K562 (cell line): Measurements from ENCODE around the gene PLEKHG5. TPM values are rescaled to one million over a fixed set of nuclear protein-coding genes. Genes with fewer than 3 reads are reported as not detected.

ENCODE experiments used
- CBFB ChIP-seq: sonication (generic); formaldehyde crosslinking; IDR thresholded peaks from 2 replicates; pipeline ENCODE4 v1.4.0; 2020; ENCODE audit warnings: mild to moderate bottlenecking, missing genetic modification reagents
- CREB1 ChIP-seq, 2 experiments: sonication (generic) in 1 of 2; formaldehyde crosslinking in 1 of 2; IDR thresholded peaks; 2 replicates each; pipeline versions ENCODE4 v1.6.1 to v1.8.0; 2012 to 2022; ENCODE audit warnings: inconsistent platforms in 1 of 2, mild to moderate bottlenecking in 1 of 2, missing genetic modification reagents in 1 of 2, moderate library complexity in 1 of 2
- CTBP1 ChIP-seq: fragments of 450-650 bp; IDR thresholded peaks from 2 replicates; pipeline ENCODE4 v1.6.1; 2016; ENCODE audit warnings: borderline replicate concordance
- CTCFL ChIP-seq: IDR thresholded peaks from 2 replicates; pipeline ENCODE4 v1.6.1; 2011; ENCODE audit warnings: borderline replicate concordance, low read depth, mild to moderate bottlenecking, moderate library complexity, low read length; ENCODE audit not compliant: insufficient read depth, poor library complexity, severe bottlenecking
- CXXC5 ChIP-seq: fragments of 250-450 bp; sonication (Bioruptor Pico); IDR thresholded peaks from 2 replicates; pipeline ENCODE4 v1.8.0; 2022; ENCODE audit warnings: inconsistent platforms, mild to moderate bottlenecking, moderate library complexity
- FOXP1 ChIP-seq: sonication (generic); formaldehyde crosslinking; IDR thresholded peaks from 2 replicates; pipeline ENCODE4 v1.8.0; 2022; ENCODE audit warnings: mild to moderate bottlenecking, missing genetic modification reagents
- HIVEP1 ChIP-seq: fragments of 250-450 bp; sonication (Bioruptor Pico); IDR thresholded peaks from 2 replicates; pipeline ENCODE4 v1.4.0; 2020; ENCODE audit warnings: mild to moderate bottlenecking
- MTA3 ChIP-seq: fragments of 450-650 bp; formaldehyde crosslinking; IDR thresholded peaks from 2 replicates; pipeline ENCODE4 v1.6.1; 2017; ENCODE audit warnings: mild to moderate bottlenecking, borderline replicate concordance
- MYC ChIP-seq, 2 experiments: fragments of 250-450 bp in 1 of 2; sonication (Bioruptor Pico) in 1 of 2; IDR thresholded peaks; 2 replicates each; pipeline versions ENCODE4 v1.5.1 to v1.6.1; 2012 to 2021; ENCODE audit warnings: low read depth in 2 of 2, borderline replicate concordance in 1 of 2, improper control_type of control experiment in 1 of 2, low read length in 1 of 2, mild to moderate bottlenecking in 1 of 2, moderate library complexity in 1 of 2
- MYNN ChIP-seq, 2 experiments: sonication (generic); formaldehyde crosslinking in 1 of 2; IDR thresholded peaks; 2 replicates each; pipeline versions ENCODE4 v1.5.0 to v1.6.1; 2016 to 2020; ENCODE audit warnings: antibody characterized with exemption in 1 of 2, missing genetic modification reagents in 1 of 2
- PKNOX1 ChIP-seq: fragments of 450-650 bp; IDR thresholded peaks from 2 replicates; pipeline ENCODE4 v1.6.1; 2016
- RB1 ChIP-seq: fragments of 450-650 bp; IDR thresholded peaks from 2 replicates; pipeline ENCODE4 v1.6.1; 2017; ENCODE audit warnings: low read depth, mild to moderate bottlenecking
- RCOR1 ChIP-seq, 2 experiments: IDR thresholded peaks; 2 replicates each; pipeline ENCODE4 v1.6.1; 2012; ENCODE audit warnings: low read depth in 2 of 2, low read length in 2 of 2, borderline replicate concordance in 1 of 2, improper control_type of control experiment in 1 of 2
- SAFB ChIP-seq: fragments of 200-400 bp; formaldehyde crosslinking; IDR thresholded peaks from 2 replicates; pipeline ENCODE4 v1.6.1; 2017; ENCODE audit warnings: low read depth, low read length, borderline replicate concordance
- TFAP4 ChIP-seq: sonication (generic); formaldehyde crosslinking; IDR thresholded peaks from 2 replicates; pipeline ENCODE4 v1.8.0; 2022; ENCODE audit warnings: missing genetic modification reagents, mild to moderate bottlenecking, moderate library complexity, borderline replicate concordance
- ZBTB17 ChIP-seq: fragments of 450-650 bp; formaldehyde crosslinking; IDR thresholded peaks from 2 replicates; pipeline ENCODE4 v1.4.0; 2020; ENCODE audit warnings: mild to moderate bottlenecking
- ZFP36 ChIP-seq: fragments of 150-350 bp; IDR thresholded peaks from 2 replicates; pipeline ENCODE4 v1.6.1; 2018; ENCODE audit warnings: low read length, low read depth; ENCODE audit not compliant: partially characterized antibody
- ZKSCAN1 ChIP-seq: fragments of 150-350 bp; IDR thresholded peaks from 2 replicates; pipeline ENCODE4 v1.6.1; 2016; ENCODE audit warnings: low read depth, low read length
- ZNF431 ChIP-seq: sonication (generic); formaldehyde crosslinking; IDR thresholded peaks from 2 replicates; pipeline ENCODE4 v1.8.0; 2022; ENCODE audit warnings: mild to moderate bottlenecking, missing genetic modification reagents
- ZNF583 ChIP-seq: fragments of 250-450 bp; sonication (Bioruptor Pico); IDR thresholded peaks from 2 replicates; pipeline ENCODE4 v1.4.0; 2020
- polyA plus RNA-seq, 8 experiments: library from polyadenylated mRNA; depleted of rRNA in 4 of 8; stranded (reverse) in 5 of 8; unstranded in 3 of 8; fragments of >200 nt; fragmentation: Nextera tagmentation in 2 of 8; fragmentation: Illumina TruSeq in 1 of 8; extraction: Ambion mirVana in 2 of 8; extraction: Trizol in 1 of 8; gene quantifications; 2 replicates each; pipeline versions ENCODE4 v1.2.1 to v1.2.3, GENCODE V29; 2011 to 2014; ENCODE audit warnings: inconsistent platforms in 1 of 8, missing spikeins in 1 of 8
- total RNA-seq, 7 experiments: library from RNA; depleted of rRNA in 6 of 7; stranded (reverse); fragments of >200 nt in 6 of 7; fragmentation: Illumina TruSeq in 2 of 7; extraction: Trizol in 2 of 7; gene quantifications; 2 replicates each; pipeline versions ENCODE4 v1.2.1 to v1.2.3, GENCODE V29; 2011 to 2021; ENCODE audit warnings: low replicate concordance in 1 of 7

Gene PLEKHG5
- total and polyA plus RNA-seq, 9 of the 15 experiments (the other 6 are each of a cell fraction or from before 2014, with no cell fraction given): 0.04 to 0.29 (median 0.09) TPM; not detected in 3

GRCh38 chr1:6486433-6487011 lies 4.9 kb downstream of the PLEKHG5 start (continued):
- TF ChIP-seq TFAP4 (CRISPR knock-in tag) (peak; percentile 73; the same call in 1 of the 2 replicates), RB1 (peak; percentile 69; the same call in 1 of the 2 replicates), ZNF583 (CRISPR knock-in tag) (no peak), ZNF431 (CRISPR knock-in tag) (peak; percentile 70), MYC (IDR thresholded peaks at IDR 0.05; ENCODE audit: low read depth, low read length) (peak; percentile 45), MYC (CRISPR knock-in tag; IDR thresholded peaks at IDR 0.05; ENCODE audit: borderline replicate concordance, low read depth) (no peak), SAFB (peak; percentile 32; the same call in 1 of the 2 replicates), HIVEP1 (0 out of 2 replicates have a peak, but pooled peaks have one; percentile 18), CREB1 (IDR thresholded peaks at IDR 0.05) (0 out of 2 replicates have a peak, but pooled peaks have one; percentile 30), CREB1 (CRISPR knock-in tag; IDR thresholded peaks at IDR 0.05) (no peak), CTCFL (peak; percentile 90), CXXC5 (CRISPR knock-in tag) (peak; percentile 60), RCOR1 (IDR thresholded peaks at IDR 0.05; ENCODE audit: borderline replicate concordance in 1 of 2, low read depth in 2 of 2, low read length in 2 of 2) (peak in 1 of 2 experiments; percentile 38; a peak in 1 of 4 replicates), FOXP1 (CRISPR knock-in tag) (no peak), ZKSCAN1 (peak; percentile 45; the same call in 1 of the 2 replicates), PKNOX1 (peak; percentile 66), ZBTB17 (0 out of 2 replicates have a peak, but pooled peaks have one; percentile 28), ZFP36 (peak; percentile 16), MTA3 (peak; percentile 53; the same call in 1 of the 2 replicates), CTBP1 (peak; percentile 68; the same call in 1 of the 2 replicates), CBFB (CRISPR knock-in tag) (no peak), MYNN (IDR thresholded peaks at IDR 0.05) (peak; percentile 79; the same call in 1 of the 2 replicates), MYNN (CRISPR knock-in tag; IDR thresholded peaks at IDR 0.05) (no peak)
